Calu3 (cell line): ENCODE measurements around the gene HOXC11. TPM values are rescaled to one million over a fixed set of nuclear protein-coding genes. Genes with fewer than 3 reads are reported as not detected.

Experiments used
- BruUV-seq: library from RNA; stranded (reverse); fragments of 400-500 nt; replicated peaks from 2 replicates; lab custom pipeline; 2021; lab: Mats Ljungman, UMichigan
- CTCF ChIA-PET: fragments of 300-600 bp; sonication (Branson Sonifier 250); formaldehyde crosslinking; loops from one replicate; lab custom pipeline; 2022; ENCODE audit warnings: antibody characterized with exemption; lab: Charles Lee
- DNase-seq: peaks from one replicate; pipeline ENCODE4 v3.0.0; 2022
- H3K27ac Mint-ChIP-seq: one replicate; pipeline ENCODE4 v1.8.0; 2022; ENCODE audit warnings: mixed read lengths; ENCODE audit not compliant: unreplicated experiment
- H3K27me3 Mint-ChIP-seq: one replicate; pipeline ENCODE4 v1.8.0; 2022; ENCODE audit warnings: mixed read lengths; ENCODE audit not compliant: unreplicated experiment
- H3K36me3 Mint-ChIP-seq: one replicate; pipeline ENCODE4 v1.8.0; 2022; ENCODE audit warnings: mild to moderate bottlenecking, moderate library complexity, mixed read lengths; ENCODE audit not compliant: insufficient read depth, unreplicated experiment
- H3K4me1 Mint-ChIP-seq: one replicate; pipeline ENCODE4 v1.8.0; 2022; ENCODE audit warnings: mild to moderate bottlenecking, low read depth, mixed read lengths; ENCODE audit not compliant: unreplicated experiment
- H3K4me3 Mint-ChIP-seq: one replicate; pipeline ENCODE4 v1.8.0; 2022; ENCODE audit warnings: mild to moderate bottlenecking, low read depth, moderate library complexity, mixed read lengths; ENCODE audit not compliant: unreplicated experiment
- H3K9me3 Mint-ChIP-seq: one replicate; pipeline ENCODE4 v1.8.0; 2022; ENCODE audit warnings: low read depth, mixed read lengths; ENCODE audit not compliant: unreplicated experiment
- CTCF ChIP-seq: fragments of 200-600 bp; IDR thresholded peaks from one replicate; pipeline ENCODE4 v1.8.0; 2022; ENCODE audit warnings: antibody characterized with exemption; ENCODE audit not compliant: unreplicated experiment
- intact Hi-C: fragments of 100-400 bp; cut with micrococcal nuclease; formaldehyde crosslinking; loops from one replicate; pipeline ENCODE4 v1.10.0; 2022; ENCODE audit not compliant: unreplicated experiment
- total RNA-seq: library from RNA; stranded (reverse); gene quantifications from 2 replicates; pipeline ENCODE4 v1.2.3, GENCODE V29; 2022

HOXC11 gene
- total RNA-seq, 1 experiment from 2014 or later = not detected

- Mint-ChIP-seq H3K27ac (no peak overlapping the region), H3K36me3 (peaks cover 28% of the 10 kb centered on the region), H3K9me3 (no peaks in the 10 kb centered on the region), H3K4me3 (no peak overlapping the region), H3K4me1 (peaks cover 8% of the 10 kb centered on the region), H3K27me3 (peaks cover 90% of the 10 kb centered on the region)
- BruUV-seq = no TSS peak
- CTCF ChIA-PET = no interaction called here
- no peak for DNase-seq
- no peak for TF ChIP-seq CTCF
- intact Hi-C loops = no loop called here
Observed at GRCh38 chr12:53982648-53983567, 10.0 kb downstream of the HOXC11 start.

GRCh38 chr12:53983568-53983949 is 10.6 kb downstream of the HOXC11 start:
- CTCF ChIA-PET = no interaction called here
- Mint-ChIP-seq H3K27me3 (peaks cover 97% of the 10 kb centered on the region), H3K4me3 (no peak overlapping the region), H3K27ac (no peak overlapping the region), H3K4me1 (peaks cover 5% of the 10 kb centered on the region), H3K36me3 (peaks cover 28% of the 10 kb centered on the region), H3K9me3 (no peaks in the 10 kb centered on the region)
- intact Hi-C loops = no loop called here
- DNase-seq = no peak
- no peak for TF ChIP-seq CTCF
- BruUV-seq = no TSS peak

GRCh38 chr12:53983950-53984572 is 11.1 kb downstream of the HOXC11 start:
- peaks cover 28% of the 10 kb centered on the region for H3K36me3 Mint-ChIP-seq
- BruUV-seq = no TSS peak
- no peak overlapping the region for H3K27ac Mint-ChIP-seq
- intact Hi-C loops = no loop called here
- DNase-seq = no peak
- no peak for TF ChIP-seq CTCF
- CTCF ChIA-PET = interaction anchor here (1.6 kb wide), 1 partner anchor 241 kb away, joined by 3 read pairs; no protein-coding TSS in a partner anchor
- peaks cover 6% of the 10 kb centered on the region for H3K4me1 Mint-ChIP-seq
- H3K27me3 Mint-ChIP-seq = peaks cover 100% of the 10 kb centered on the region
- no peak overlapping the region for H3K4me3 Mint-ChIP-seq
- no peaks in the 10 kb centered on the region for H3K9me3 Mint-ChIP-seq

GRCh38 chr12:53984901-53985691 is 12.2 kb downstream of the HOXC11 start, which contains the start of gene HOXC10:
HOXC10 (plus strand) TSS chr12:53985146; CDS start chr12:53985260, 114 bp downstream.
- no TSS peak for BruUV-seq
- Mint-ChIP-seq H3K27ac (peak within 1 kb of the TSS; percentile 65), H3K4me3 (peak within 1 kb of the TSS; percentile 59), H3K36me3 (peaks cover 28% of the 10 kb centered on the region), H3K27me3 (peaks cover 100% of the 10 kb centered on the region), H3K9me3 (no peaks in the 10 kb centered on the region), H3K4me1 (peaks cover 16% of the 10 kb centered on the region)
- TF ChIP-seq CTCF = peak; percentile 72
- peak; percentile 92 for DNase-seq
- intact Hi-C loops = no loop called here
- CTCF ChIA-PET = interaction anchor here (0.7 to 2.1 kb wide), 11 partner anchors 9 to 242 kb away, joined by 3 to 9 read pairs (median 3); partner anchors contain the start of gene HOXC6
